GM12892 (cell line): ENCODE measurements around the gene HSPA12B.

Source experiments
- DNase-seq: peaks from one replicate; pipeline ENCODE4 v3.0.0; 2011; ENCODE audit not compliant: insufficient read length
- FAIRE-seq: peaks from 2 replicates; lab custom pipeline; 2011; peaks lifted over from hg19 to GRCh38; lab: Jason Lieb, UNC
- POLR2A ChIP-seq: IDR thresholded peaks from 2 replicates; pipeline ENCODE4 v1.6.1; 2011; ENCODE audit warnings: low read depth, low read length, control low read depth
- POLR2AphosphoS5 ChIP-seq: IDR thresholded peaks from 2 replicates; pipeline ENCODE4 v1.6.1; 2011; ENCODE audit warnings: low read depth, low read length, control low read depth
- TAF1 ChIP-seq: IDR thresholded peaks from 2 replicates; pipeline ENCODE4 v1.6.1; 2011; ENCODE audit warnings: low read depth, mild to moderate bottlenecking, control low read depth, low read length, borderline replicate concordance

The HSPA12B gene

DNA sequence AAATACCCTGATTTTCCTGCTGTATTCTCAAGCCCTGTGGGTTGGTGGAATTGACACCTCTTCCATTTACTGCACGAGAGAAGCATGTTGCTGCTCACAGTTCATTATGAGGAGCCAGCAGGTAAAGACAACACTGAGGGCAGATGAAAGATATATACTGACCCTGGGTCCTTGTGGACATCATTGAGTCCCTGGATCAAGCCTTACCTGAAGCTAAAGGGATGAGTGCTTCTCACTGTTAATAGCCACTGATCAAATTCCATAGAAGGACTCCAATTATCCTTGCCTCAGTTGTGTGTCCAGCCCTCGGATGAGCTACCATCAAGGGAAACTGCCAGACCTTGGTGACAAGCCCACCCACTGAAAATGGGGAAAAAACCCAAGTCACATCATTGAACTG is 12.4 kb upstream of the HSPA12B start:
- DNase-seq (no peak), FAIRE-seq (peak; percentile 73)
- TF ChIP-seq POLR2A (no peak), POLR2AphosphoS5 (no peak), TAF1 (no peak)

DNA sequence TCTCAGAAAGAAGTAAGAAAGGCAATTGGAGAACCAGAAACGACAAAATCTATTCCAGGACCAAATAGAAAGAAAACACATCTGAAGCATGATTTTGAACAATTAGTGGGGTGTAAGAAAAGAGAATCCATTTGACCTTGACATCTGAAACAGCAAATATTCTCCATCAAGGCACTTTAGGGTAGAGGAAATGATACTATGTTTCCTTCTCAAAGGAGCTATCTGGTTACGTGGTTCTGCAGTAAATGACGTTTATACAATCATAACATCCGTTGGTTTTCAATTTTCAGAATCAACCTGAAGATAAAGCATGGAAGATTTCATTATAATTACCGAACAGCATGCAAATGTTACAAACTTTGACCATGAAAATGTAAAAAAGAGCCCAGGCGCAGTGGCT is 11.9 kb upstream of the HSPA12B start:
- no peak for DNase-seq
- TF ChIP-seq TAF1 = no peak
- TF ChIP-seq POLR2A = no peak
- no peak for TF ChIP-seq POLR2AphosphoS5
- peak; percentile 24 for FAIRE-seq

DNA sequence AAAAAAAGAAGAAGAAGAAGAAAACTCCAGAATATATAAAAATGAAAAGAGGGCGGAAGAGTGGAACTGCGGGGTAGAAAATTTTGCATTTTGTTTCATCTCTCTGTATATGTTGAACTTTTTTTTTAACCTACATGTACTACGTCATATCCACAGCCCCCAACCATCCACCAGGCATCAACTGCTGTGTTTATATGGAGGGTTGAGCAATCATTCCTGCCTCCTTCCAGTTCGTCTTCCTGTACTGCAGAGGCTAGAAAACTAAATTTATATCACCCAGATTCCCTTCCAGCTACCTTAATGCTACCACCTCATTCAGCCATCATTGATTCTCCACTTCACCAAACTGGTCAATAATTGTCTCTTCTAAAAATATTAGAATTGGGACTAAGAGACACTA is 10.6 kb upstream of the HSPA12B start:
- no peak for TF ChIP-seq TAF1
- no peak for TF ChIP-seq POLR2AphosphoS5
- no peak for TF ChIP-seq POLR2A
- DNase-seq (no peak), FAIRE-seq (no peak)

DNA sequence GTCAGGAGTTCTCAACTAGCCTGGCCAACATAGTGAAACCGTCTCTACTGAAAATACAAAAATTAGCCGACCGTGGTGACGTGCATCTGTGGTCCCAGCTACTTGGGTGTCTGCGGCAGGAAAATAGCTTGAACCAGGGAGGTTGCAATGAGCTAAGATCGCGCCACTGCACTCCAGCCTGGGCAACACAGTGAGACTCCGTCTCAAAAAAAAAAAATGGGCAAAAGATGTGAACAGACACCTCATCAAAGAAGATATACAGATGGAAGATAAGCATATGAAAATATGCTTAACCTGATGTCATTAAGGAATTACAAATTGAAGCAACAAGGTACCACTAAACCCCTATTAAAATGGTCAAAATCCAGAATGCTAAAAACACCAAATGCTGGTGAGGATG is 9.2 kb upstream of the HSPA12B start:
- FAIRE-seq (peak; percentile 46), DNase-seq (no peak)
- TF ChIP-seq POLR2A (no peak), TAF1 (no peak), POLR2AphosphoS5 (no peak)

DNA sequence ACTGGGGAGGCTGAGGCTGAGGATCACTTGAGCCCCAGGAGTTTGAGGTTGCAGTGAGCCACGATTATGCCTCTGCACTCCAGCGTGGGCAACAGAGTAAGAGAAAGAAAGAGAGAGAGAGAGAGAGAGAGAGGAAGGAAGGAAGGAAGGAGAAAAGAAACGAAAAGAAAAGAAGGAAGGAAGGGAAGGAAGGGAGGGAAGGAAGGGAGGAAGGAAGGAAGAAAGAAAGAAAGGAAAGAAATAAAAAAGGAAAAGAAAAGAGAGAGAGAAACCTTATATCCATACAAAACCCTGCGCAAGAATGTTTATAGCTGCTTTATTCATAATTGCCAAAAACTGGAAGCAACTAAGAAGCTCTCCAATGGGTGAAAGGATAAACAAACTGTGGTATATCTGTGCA is 8.1 kb upstream of the HSPA12B start:
- no peak for FAIRE-seq
- no peak for TF ChIP-seq TAF1
- no peak for TF ChIP-seq POLR2AphosphoS5
- no peak for TF ChIP-seq POLR2A
- no peak for DNase-seq

DNA sequence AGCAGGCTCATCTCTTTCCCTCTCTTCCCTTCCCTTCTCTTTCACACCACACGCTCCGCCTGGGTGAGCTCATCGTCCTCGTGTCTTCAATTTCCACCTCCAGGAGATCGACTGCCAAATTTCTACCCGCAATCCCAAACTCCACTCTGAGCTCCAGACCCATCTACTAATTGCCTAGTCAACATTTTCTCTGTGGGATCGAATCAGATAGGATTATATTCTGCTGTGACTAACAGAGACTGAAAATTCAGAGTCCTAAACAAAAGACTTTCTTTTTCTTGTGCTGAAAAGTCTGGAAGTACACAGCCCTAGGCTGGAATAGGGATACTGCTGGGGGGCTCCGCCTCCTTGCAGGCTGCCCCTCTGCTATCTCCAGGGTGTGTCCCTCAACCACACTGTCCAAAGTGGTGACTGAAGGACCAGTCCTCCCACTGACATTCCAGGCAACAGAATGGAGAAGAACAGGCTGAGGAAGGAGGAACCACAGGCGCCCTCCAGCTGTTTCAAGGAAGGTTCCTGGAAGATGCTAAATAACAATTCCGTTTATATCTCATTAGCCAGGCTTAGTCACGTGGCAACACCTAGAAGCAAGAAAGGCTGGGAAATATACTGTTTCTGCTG is 5.0 kb upstream of the HSPA12B start:
- TF ChIP-seq TAF1 = no peak
- no peak for TF ChIP-seq POLR2AphosphoS5
- TF ChIP-seq POLR2A = no peak
- DNase-seq = no peak
- no peak for FAIRE-seq

DNA sequence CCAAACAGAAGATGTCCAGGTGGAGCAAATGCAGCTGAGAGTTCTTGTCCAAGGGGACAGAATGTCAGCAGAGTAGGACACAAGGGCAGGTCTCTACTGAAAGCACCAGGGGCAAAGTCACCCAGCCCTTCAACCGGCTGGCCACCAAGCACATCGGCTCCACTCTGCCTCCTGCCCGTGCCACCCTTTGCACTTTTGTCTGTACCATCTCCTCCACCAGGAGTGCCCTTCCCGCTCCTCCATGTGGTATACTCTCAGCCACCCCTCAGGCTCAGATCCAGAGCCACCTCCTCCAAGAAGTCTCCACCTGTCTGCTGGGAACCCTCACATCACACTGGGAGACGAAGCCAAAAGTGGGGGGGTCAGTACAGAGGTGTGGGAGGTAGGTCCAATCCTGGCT is 4.1 kb upstream of the HSPA12B start:
- FAIRE-seq = no peak
- TF ChIP-seq POLR2A = no peak
- TF ChIP-seq POLR2AphosphoS5 = no peak
- no peak for TF ChIP-seq TAF1

DNA sequence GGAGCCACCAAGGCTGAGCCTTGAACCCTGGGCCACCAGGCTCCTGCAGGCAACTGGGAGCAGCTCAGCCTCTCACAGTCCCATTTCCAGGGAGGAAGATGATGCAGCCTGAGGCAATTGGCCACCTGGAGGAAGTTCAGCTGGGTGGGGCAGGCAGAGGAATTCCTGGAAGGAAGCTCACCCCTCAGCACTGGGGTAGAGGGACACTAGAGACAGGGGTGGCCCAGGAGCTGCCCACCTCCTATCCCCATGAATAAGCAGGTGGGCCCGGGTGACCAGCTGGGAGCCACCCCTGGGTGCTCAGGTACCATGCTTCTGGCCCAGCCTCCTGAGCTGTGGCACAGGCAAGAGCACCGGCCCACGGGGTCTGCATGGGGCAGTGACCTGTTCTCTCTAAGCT is 3.6 kb upstream of the HSPA12B start:
- TF ChIP-seq POLR2A (no peak), POLR2AphosphoS5 (no peak), TAF1 (no peak)
- FAIRE-seq = no peak
- DNase-seq = no peak

More for the DNA sequence above, 4.1 kb upstream of the HSPA12B start:
- DNase-seq = no peak

DNA sequence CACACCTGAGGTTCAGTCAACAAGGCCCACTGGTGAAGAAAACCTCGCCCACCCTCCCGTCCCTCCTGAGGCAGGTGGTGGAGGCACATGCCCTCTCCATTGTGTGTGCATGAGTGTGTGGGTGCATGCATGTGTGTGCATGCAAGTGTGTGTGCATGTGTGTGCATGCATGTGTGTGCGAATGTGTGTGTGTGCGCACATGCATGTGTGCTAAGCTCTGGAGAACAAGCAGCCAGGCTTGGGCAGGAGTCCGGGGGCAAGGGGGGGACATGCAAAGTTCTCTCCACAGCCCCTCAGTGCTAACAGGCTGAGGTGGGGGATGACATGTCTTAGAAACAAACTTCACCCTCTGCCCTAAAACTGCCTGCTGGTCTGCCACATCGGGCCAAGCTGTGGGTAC is 3.1 kb upstream of the HSPA12B start:
- no peak for FAIRE-seq
- no peak for DNase-seq
- TF ChIP-seq POLR2A (no peak), TAF1 (no peak), POLR2AphosphoS5 (no peak)

DNA sequence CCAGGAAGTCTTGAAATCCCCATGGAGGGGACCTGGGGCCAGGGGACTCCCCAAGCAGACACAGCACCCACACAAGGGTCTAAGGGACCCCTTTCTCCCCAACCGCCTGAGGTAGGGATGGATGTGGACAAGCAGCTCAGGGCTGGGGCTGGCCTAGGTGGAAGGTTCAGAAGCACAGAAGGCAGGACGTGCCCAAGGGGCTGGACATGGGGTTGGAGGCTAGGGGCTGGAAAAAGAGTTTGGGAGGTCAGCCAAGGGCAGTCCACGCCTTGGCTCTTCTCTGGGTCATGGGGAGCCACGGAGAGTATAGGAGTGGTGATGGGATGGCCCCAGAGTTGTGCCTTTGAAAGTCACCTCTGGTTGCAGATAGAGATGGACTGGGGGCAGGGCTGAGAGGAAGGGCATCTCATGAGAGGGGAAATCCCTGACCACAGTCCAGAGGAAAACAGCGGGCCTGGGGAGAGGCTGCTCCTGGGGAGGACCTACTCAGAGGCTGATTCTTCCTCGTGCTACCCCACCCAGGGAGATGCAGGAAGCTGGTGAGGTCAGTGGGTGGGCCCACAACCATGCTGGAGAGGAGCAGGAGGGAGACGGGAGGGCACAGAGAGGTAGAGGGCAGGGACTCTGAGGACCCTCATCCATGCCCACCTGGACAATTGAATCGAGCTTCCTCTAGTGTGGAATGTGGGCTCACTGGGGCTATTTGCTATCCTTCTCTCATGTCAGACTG is 2.5 kb upstream of the HSPA12B start:
- DNase-seq (no peak), FAIRE-seq (no peak)
- no peak for TF ChIP-seq POLR2A
- TF ChIP-seq TAF1 = no peak
- no peak for TF ChIP-seq POLR2AphosphoS5

DNA sequence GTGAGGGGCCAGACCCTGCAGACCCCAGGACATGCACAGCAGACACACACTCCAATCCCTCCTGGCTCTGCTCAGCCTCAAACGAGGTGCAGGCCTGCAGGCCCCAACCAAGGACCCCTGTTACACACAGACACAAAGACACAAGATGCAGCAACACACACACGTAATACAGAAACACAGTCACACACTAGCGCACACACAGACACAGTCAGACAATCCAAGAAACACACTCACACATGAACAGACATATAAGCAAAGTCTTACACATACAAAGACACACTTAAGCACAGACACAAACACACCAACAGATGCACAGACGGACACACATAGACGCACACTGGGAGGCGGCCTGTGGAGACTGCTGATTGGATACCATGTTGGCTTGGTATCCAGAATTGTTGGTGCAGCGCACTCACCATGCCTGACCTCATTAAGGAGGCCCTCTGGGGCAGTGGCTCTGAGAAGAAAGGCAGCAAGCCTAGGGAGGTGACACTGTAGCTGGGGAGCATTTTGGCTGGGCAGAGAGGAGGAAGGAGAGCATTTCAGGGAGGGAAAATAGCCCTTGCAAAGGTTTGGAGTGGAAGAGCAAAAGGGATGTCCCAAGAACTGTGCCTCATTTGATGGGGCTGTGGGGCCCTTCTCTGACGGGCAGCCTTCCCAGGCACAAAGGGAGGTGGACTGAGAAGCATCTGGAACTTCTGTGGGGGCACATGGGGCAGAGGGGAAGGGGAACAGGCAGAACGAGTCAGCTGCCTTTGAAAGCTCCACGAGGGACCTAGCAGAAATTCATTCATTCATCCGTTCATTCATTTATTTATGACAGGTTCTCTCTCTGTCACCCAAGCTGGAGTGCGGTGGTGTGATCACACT is 1.4 kb upstream of the HSPA12B start:
- TF ChIP-seq TAF1 = no peak
- TF ChIP-seq POLR2AphosphoS5 = no peak
- TF ChIP-seq POLR2A = no peak
- FAIRE-seq = no peak
- no peak for DNase-seq
